Forelimb muscle (tissue), 1 donor: ENCODE data around the gene ADA. TPM values are rescaled to one million over a fixed set of nuclear protein-coding genes. Genes with fewer than 3 reads are reported as not detected.

Experiments used
- DNase-seq: peaks from one replicate; pipeline ENCODE4 v3.0.0-alpha.2; 2013; ENCODE audit warnings: low read depth
- polyA plus RNA-seq: library from polyadenylated mRNA; unstranded; fragments of 120-200 nt; gene quantifications from one replicate; pipeline ENCODE4 v1.2.1, GENCODE V29; 2013; ENCODE audit not compliant: insufficient read length

The ADA gene
- polyA plus RNA-seq, 1 donor: 5.8 TPM

DNA sequence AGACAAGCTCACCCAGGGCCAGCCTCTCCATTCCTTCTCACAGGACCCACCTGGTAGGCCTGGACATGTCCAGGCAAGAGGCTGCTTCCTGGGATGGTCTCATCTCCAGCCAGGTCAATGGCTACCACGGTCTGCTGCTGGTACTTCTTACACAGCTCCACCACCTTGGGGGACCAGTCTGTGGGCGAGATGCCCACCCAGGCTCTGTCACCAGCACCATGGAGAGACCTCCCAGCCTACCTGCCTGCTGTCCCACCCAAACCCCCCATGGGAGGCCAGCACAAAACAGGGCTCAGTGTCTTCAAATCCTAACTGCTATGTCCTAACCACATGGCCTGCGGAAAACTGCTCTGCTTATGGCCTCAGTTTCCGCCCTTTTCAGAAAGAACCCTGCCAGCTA is 27.3 kb downstream of the ADA start:
- no peak for DNase-seq

DNA sequence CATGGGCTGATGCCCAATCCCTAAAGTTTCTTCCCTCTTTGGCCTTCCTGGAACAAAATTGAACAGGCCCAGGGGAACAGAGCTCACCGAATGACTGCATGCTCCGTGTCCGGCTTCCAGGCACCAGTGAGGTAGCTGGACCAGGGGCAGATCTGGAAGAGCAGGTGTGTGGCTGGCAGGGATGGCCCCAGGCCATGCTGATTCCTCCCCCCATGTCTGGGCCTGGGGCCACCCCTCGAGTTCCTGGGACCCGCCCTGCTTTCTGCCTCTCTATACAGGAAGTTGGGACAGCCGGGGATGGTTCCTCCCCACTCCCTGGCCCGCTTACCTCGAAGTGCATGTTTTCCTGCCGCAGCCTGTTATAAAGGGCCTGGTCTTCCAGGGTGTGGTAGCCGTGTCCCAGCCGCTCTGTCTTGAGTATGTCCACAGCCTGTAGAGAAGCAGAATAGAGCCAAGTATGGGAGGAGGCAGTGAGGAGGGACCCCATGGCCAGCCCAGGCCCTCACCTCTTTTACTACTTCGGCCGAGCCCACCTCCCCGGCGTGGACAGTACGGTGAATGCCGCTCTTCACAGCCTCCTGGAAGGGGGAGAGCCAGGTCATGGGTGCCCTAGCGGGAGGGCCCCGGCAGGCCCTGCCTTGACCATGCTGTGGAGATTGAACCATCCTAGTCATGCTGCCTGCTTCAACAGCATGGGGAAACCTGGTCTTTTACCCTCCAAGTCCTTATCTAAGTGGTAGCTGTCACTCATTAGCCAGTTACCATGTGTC is 28.8 kb downstream of the ADA start:
- no peak for DNase-seq

DNA sequence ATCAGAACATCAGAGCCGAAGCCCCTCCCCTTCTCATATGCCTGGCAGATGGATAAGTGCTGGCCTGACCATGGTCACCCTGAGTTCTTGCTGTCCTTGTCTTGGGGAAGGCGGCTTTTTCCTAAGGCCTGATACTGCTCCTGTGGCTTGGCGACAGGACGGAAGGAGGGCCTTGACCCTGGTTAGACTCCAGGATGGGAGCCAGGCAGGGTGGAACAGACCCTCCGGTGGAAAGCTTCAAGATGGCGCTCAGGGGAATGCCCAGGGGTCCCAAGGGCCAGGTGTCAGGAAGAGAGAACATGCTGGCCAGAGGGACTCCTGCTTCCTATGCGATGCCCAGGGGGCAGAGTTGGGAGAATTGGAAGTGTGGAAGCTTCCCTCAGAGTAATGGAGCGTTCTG is 29.6 kb downstream of the ADA start:
- no peak for DNase-seq

DNA sequence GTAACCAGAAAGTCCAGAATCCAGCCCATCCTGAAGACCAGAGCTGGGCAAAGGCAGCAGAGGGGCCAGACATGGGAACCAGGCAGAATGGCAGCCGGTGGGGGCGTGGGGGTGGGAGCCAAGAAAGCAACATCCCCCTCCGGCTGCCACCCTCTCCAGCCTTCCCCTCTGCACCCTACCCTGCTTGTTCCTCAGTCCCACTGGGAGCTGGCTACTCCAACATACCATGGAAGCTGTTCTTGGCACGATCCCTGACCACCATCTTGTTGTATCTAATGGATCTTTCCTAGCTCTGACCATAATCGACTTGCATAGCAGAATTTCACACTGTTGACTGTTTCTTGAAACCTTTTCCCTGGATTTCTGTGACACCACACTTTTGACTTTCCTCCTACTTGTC is 30.2 kb downstream of the ADA start:
- no peak for DNase-seq

DNA sequence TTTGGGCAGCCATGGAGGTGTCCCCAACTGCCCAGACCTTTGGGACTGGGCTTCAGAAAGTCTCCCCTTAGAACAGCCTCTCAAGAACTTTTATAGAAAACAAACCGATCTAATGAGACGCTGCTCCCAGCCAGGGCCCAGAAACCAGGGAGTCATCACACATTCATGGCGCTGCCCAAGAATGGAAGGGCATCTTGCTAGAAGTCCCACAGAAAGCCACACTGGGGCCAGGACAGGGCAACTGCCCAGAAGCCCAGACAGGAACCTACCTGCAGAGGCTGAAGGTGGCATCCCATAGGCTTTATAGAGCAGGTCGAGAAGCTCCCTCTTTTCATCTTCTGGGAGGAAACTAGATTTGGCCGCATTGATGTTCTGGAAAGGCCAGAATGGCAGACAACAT is 31.5 kb downstream of the ADA start:
- DNase-seq: no peak

DNA sequence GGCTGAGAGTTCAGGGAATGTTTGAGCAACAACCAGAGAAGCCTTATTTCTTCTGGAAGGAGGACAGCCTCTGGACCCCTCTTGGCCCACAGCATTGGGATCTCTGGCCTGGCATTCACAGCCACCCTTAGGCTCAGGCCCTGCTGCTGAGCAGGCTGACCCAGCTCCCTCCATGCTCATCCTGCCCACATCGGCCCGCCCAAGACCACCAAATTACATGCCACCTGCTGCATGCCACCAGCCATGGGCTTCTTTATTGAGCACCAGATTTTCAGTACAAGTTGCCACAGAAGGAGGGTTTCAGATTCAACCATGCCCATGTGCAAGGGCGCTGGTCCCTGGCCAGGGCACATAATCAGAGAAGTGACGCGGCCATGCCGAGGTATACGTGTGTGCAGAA is 32.2 kb downstream of the ADA start:
- no peak for DNase-seq

DNA sequence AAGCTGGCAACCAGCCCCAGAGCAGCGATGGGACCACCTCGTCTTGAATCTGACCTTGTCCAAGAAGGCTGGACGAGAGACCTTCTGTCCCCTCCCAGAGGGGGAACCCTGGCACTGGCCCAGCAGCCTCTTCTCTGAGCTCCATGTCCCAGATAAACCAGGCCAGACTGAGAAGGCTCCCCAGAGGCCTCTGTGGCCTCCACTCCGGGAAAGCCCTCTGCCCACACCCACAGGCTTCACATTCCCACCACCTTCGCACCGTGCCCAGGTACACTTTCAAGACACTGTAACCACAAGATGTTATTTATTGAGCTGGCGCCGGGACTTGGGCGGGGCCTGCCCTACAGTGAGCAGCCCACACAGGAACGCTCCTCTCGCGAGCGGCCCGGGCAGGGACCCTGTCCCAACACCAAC is 33.2 kb downstream of the ADA start:
- no peak for DNase-seq

DNA sequence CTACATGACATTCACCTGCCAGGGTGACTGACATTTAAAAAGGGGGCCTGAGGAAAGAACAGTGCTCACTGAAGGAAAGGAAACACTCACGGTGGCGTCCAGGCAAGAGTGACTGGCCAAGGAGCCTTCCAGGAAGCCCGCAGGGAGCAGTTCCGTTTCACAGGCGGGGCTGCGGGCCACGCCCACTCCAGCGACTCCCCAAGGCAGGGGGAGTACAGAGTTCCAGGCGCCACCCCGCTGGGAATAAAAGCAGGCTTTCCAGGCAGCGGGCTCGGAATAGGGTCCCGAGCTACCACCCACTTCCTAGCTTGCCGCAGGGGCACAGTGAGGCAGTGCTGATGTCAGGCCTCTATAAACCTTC is 34.9 kb downstream of the ADA start:
- no peak for DNase-seq

DNA sequence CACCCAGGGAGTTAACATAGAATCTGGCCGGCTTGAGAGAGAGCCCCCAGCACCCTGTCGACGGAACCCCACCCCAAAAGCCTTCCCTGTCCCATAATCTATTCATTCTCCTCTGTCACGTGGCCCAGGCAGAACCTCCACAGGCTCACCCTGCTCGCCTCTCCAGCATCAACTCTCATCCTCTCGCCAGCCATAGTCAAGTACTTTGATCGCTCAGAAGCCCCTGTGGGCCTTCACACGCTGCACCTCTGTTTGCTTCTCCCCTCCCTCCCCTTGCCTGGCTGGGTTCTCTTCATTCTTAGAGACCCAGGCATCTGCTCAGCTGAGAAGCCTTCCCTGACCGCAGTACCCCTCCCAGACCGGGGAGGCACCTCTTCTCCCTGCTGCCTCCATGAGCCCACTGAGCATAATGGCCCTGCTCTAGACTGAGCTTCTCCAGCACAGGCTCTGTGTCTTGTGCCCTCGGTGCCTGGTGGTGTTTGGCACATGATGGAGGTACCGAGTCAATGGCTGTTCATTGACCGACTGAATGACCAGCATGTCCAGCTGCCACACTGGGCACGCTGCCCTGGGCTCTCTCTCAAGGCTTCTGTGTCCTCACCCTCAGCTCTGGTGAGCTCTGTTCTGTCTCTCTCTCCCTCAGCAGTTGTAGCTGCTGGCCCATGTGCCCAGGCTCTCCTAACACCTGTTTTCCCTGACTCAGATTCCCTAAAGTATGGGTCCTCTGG is 35.5 kb downstream of the ADA start:
- no peak for DNase-seq

DNA sequence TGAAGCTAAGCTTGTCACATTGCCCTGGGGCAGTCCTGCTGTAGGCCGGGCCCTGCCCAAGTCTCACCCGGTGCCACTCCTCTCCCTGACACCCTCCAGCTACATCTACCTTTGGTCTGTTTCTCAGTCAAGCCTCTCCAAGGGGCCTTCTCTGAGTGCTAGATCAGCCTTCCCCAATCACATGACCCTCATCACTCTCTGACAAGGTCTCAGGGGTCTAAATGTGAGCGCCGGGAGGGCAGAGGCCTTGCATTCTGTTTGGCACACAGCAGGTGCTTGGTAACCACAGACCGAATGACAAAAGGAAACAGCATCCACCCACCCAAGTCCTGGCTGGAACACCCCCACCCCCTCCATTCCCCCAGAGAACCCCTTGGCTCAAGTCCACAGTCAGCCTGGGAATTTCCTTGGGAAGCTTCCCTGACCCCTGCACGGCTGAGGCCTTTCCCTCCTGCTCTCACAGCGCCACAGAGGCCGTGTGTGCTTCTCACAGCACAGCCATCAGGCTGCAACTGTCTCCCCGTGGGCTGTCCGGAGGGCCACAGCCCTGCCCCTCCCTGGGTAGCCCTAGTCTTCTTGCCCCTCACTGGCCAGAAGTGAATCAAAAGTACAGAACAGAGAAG is 36.2 kb downstream of the ADA start:
- DNase-seq: no peak

DNA sequence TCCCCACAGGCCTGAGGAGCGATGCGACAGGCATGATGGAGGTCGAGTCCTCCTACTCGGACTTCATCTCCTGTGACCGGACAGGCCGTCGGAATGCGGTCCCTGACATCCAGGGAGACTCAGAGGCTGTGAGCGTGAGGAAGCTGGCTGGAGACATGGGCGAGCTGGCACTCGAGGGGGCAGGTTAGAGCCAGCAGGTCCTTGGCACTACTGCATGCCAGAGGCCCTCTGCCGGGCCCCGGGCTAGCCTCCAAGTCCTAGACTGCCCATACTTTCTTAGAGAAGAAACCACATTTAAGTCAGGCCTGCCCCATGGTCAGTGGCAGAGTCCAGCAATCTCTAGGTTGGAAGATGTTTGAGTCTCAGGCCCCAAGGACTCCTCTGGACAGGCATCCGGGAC is 37.0 kb downstream of the ADA start:
- DNase-seq: no peak

DNA sequence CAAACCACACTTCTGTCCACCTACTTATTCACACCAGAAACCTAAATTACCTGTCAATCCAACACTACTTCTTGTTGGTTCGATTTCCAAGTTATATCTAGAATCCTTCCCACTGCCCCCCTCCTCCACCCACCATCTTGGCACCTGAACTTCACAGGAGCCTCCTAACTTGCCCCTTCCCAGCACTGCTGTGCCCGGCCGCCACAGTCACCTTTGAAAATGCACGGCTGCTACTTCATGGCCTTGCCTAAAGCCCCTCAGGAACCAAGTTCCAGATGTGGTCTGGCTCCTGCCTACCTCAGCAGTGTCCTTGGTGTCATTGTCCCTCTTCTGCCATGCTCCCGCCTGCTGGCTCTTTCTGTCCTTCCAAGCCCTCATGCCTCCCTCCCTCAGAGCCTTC is 37.9 kb downstream of the ADA start:
- no peak for DNase-seq

DNA sequence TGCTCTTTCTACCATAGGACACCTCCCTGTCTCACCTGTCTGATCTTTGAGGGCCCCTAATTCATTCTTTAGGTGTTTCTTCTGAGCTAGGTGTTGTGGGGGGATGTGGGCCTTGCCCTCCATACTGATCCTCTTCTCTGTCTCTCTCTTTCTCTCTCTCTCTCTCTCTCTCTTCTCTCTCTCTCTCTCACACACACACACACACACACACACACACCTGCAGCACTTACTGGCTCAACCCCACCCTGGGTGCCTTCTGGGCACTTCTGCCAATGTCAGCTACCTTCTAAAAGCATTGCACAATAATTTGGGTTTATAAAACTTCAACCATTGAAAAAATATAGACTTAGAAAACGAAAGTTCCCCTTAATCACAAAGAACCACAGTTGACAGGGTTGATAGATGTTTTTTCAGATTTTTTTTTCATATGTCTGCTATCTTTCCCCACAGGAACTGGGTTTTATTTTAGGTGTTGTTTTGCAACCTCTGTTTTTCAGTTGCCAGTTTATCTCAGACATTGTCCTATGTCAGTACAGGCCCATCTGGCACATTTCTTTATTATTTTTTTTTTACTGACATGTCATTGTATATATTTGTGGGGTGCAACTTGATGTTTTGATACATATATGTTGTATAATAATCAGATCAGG is 41.1 kb downstream of the ADA start:
- no peak for DNase-seq

DNA sequence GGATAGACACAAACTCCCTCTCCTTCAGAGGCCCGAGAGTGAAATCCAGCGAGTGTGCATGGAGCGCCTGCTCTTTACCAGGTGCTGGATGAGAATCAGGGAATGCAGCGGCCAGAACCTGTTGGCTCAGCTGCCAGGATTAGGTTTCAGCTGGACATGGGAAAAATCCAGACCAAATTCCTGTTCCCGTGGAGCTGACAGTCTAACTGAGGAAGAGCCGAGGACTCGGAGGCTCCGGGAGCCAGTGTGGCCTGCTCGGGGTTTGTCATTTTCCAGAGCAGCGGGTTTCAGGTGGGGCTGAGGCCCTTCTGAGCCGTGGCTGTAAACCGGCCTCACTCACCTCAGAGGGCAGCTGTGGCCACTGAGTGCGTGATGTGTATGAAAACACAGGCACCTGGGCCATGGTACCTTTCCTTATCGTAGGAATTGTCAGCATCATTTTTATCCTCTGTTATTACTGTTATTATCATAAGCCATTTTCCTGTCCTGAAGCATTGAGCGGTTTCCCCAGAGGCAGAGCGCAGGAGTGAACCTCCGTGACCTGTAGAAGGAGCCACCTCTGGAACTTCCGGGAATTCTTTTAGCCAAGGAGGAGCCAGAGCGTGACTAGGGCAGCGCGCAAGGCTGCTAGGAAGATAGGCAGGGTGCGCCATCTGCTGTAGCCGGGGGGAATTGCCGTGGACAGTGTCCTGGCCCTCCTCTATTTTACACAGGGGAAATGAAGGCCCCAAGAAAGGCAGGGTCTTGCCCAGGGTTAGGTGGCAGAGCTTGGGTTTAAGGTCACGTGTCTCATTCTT is 41.8 kb downstream of the ADA start:
- peak; percentile 64 for DNase-seq

DNA sequence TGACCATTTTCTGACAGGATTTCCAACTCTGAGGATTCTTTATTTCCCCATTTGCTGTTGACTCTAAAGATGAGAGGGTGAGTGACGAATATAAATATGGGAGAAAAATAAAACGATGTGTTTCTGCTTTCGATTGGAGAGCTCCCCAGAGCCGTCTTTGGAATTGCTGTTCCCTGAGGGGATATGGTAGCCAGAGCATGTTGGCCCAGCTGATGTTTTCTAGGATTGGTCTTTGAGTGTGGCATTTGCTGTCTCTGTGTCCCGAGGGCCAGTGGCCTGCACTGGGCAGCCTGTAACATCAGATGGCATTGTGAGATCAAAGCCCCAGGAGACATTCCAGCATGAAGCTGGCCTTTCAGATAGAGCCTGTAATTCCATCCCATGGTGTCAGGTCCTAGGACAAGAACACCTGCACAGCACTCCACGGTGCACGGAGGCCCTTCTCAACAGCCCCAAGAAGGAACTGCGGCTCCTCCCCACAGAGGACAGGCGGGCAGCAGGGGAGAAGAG is 42.4 kb downstream of the ADA start:
- DNase-seq: no peak

DNA sequence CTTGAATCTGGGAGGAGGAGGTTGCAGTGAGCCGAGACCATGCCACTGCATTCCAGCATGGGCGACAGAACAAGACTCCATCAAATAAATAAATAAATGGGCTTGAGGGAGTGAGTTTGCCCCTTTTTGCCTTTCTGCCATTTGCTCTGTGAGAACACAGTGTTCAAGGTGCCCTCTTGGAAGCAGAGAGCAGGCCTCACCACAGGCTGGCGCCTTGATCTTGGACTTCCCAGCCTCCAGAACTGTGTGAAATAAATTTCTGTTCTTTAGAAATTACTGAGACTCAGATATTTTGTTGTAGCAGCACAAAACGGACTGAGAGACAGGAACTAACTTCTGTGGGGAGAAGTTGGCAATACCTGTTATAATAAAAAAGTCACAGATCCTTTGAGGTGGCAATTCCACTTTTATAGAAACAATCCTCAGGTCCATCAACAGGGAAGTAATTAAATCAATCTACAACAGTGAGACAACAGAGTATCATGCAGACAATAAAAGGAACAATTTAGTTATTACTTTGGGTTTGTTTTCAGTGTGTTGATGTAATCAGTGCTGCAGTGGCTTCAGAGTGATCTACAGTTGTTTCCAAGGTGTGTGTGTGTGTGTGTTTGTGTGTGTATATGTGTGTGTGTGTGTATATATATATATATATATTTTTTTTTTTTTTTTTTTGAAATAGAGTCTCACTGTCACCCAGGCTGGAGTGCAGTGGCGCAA is 44.6 kb downstream of the ADA start:
- no peak for DNase-seq

DNA sequence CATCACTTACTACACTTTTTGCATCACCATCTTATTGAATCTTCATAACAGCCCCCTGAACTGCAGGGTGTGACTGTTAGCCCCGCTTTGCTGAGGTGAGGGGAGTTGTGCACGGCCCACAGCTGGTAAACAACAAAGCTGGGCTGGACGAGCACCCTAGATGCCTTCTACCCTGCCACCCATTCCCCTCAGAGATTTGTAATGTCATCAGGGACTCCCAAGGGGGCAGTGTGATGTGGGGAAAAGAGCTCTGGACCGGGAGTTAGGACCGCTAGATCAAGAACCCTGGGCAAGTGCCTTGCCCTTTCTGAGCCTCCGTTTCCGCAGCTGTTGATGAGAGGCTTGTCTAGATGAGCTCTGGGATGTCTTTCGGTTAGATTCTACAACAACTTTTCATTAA is 48.2 kb downstream of the ADA start:
- DNase-seq: no peak

DNA sequence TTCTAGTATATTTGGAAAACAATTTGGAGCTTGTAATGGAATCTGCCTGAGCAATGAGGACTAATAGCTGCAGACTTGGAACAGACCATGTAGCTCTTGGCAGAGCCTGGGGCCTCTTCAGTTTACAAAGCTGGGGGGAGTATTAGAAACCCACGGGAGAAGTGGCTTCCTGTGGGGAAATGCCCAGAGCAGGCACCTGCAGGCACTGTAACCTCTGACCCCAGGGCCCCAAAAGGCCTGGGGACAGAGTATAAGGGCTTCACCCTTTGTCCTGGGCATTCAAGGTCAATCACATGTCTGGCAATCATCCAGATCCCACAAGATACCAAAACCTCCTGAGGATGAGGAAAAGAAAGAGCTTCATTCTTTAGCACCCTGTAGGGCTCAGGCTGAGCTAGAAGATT is 49.7 kb downstream of the ADA start:
- DNase-seq: peak; percentile 86

DNA sequence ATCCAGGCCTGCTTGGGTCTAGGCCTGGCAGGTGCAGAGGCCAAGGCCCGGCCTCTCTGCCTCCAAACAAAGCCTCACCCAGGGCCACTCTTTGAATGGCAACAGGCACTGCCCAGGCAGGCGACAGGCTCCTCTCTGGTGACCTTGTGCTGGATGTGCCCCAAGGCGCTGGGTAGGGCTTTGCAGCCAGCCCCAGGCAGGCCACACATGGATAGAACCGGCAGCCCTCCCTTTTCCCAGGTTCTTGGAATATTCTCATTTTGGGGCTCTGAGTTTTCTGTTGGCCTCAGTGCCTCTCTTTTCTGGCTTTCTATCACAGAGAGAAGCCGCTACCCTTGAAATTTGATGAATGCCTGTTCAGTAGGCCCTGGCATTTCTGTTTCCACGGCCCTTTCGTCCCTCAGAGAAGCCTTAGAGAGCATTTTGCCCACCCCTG is 50.2 kb downstream of the ADA start:
- no peak for DNase-seq

DNA sequence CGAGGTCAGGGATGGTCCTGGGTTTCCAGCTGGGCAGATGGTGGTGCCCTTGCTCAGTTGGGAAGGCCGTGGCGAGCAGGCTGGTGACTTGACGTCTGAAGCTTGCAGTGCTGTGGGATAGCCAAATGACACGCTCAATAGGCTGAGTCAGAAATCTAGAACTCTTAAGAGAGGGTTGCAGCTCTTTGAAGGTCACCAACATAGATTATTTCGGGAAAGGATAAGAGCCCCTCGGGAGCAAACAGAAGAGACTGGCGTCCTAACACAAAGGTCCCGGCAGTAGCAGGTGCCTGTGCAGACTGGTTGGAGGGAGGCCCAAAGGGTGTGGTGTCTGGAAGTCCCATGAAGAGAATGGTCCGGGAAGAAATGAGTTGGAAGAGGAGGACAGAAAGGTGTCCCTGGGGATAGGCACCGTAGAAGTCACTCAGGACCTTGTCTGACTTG is 50.7 kb downstream of the ADA start:
- DNase-seq: no peak

DNA sequence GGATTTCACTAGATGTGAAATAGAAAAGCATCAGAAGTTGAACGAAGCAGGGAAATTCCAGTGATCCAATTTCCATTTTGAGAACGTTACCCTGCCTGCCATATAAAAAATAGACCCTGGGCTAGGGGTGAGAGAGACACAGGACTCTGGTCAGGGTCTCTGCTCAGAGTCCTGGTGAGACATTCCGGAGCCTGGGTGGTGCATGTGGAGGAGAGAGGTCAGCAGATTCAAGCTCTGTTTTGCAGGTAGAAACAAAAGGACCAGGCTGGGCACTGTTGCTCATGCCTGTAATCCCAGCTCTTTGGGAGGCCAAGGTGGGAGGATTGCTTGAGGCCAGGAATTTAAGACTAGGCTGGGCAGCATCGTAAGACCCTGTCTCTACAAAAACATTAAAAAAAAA is 51.2 kb downstream of the ADA start:
- DNase-seq: no peak
